T-helper 1 cell treated with Interleukin-12 subunit alpha and Interleukin-12 subunit beta and Interleukin-4 antibody, amounts not matched to agents 30 ng/mL and 1 ng/mL, for 36 hours (primary cell): ENCODE data around the gene CYB5R3. TPM values are rescaled to one million over a fixed set of nuclear protein-coding genes. Genes with fewer than 3 reads are reported as not detected.

ENCODE experiments used
- intact Hi-C: fragments of 100-400 bp; cut with micrococcal nuclease; formaldehyde crosslinking; loops from one replicate; pipeline ENCODE4 v1.15.1; 2024
- total RNA-seq: library from RNA; stranded (reverse); gene quantifications from 2 replicates; pipeline ENCODE4 v1.2.3, GENCODE V29; 2022

The CYB5R3 gene
- total RNA-seq, 1 donor from 2014 or later, result 65.8 TPM

GRCh38 chr22:42646569-42647525 is 2.3 kb downstream of the CYB5R3 start:
- intact Hi-C loops, result no loop called here

GRCh38 chr22:42645938-42646568 is 3.1 kb downstream of the CYB5R3 start:
- intact Hi-C loops, result no loop called here

- intact Hi-C loops, result no loop called here
These were observed 3.8 kb downstream of the CYB5R3 start for GRCh38 chr22:42645341-42645937.

- intact Hi-C loops, result no loop called here
These were observed 4.5 kb downstream of the CYB5R3 start for GRCh38 chr22:42644422-42645340.

GRCh38 chr22:42643634-42644421 is 5.4 kb downstream of the CYB5R3 start:
- intact Hi-C loops, result no loop called here

- intact Hi-C loops, result no loop called here
These were observed 6.2 kb downstream of the CYB5R3 start for GRCh38 chr22:42642806-42643633.

GRCh38 chr22:42641801-42642413 is 7.3 kb downstream of the CYB5R3 start:
- intact Hi-C loops, result no loop called here

- intact Hi-C loops, result no loop called here
These were observed 9.5 kb downstream of the CYB5R3 start for GRCh38 chr22:42639541-42640241.

- intact Hi-C loops, result no loop called here
These were observed 11.6 kb downstream of the CYB5R3 start for GRCh38 chr22:42637555-42637954.

GRCh38 chr22:42636506-42636905 is 12.7 kb downstream of the CYB5R3 start:
- intact Hi-C loops, result no loop called here

- intact Hi-C loops, result no loop called here
These were observed 13.7 kb downstream of the CYB5R3 start for GRCh38 chr22:42635531-42635930.

- intact Hi-C loops, result no loop called here
These were observed 16.2 kb downstream of the CYB5R3 start for GRCh38 chr22:42633013-42633412.

GRCh38 chr22:42632096-42632495 is 17.1 kb downstream of the CYB5R3 start:
- intact Hi-C loops, result no loop called here

- intact Hi-C loops, result no loop called here
These were observed 18.1 kb downstream of the CYB5R3 start for GRCh38 chr22:42630901-42631602.

- intact Hi-C loops, result no loop called here
These were observed 19.0 kb downstream of the CYB5R3 start for GRCh38 chr22:42630211-42630610.

GRCh38 chr22:42627981-42628380 is 21.2 kb downstream of the CYB5R3 start:
- intact Hi-C loops, result no loop called here

GRCh38 chr22:42626951-42627625 is 22.1 kb downstream of the CYB5R3 start:
- intact Hi-C loops, result no loop called here
